Activated naive CD4-positive, alpha-beta T cell treated with anti-CD3 and anti-CD28 coated beads, Interleukin-2, amount 50 U/mL, for 72 hours (primary cell): ENCODE results near the gene ADARB2. TPM values are rescaled to one million over a fixed set of nuclear protein-coding genes. Genes with fewer than 3 reads are reported as not detected.
"Not testable (repeated sequence)": the region's sequence is repeated elsewhere in the genome, so short reads cannot be mapped to it uniquely, and the experiment has no call there.

Experiments used
- ATAC-seq, 2 donors: fragments of 150-1000 bp; cut with Tn5 transposase; 2 replicates each; pipeline ENCODE4 v1.10.0; 2021; ENCODE audit warnings: mild to moderate bottlenecking in 2 of 2, moderate library complexity in 2 of 2
- DNase-seq, 2 donors: peaks; one replicate each; pipeline ENCODE4 v3.0.0; 2021 to 2022; ENCODE audit warnings: low spot score in 2 of 2
- H3K27ac Mint-ChIP-seq, 2 donors: one replicate each; pipeline ENCODE4 v1.8.0; 2022; ENCODE audit warnings: mild to moderate bottlenecking in 2 of 2, mixed read lengths in 2 of 2
- H3K36me3 Mint-ChIP-seq, 2 donors: one replicate each; pipeline ENCODE4 v1.8.0; 2022; ENCODE audit warnings: mixed read lengths in 2 of 2
- H3K9me3 Mint-ChIP-seq, 2 donors: one replicate each; pipeline ENCODE4 v1.8.0; 2022; ENCODE audit warnings: mixed read lengths in 2 of 2
- total RNA-seq, 2 donors: library from RNA; stranded (reverse); gene quantifications; one replicate each; pipeline ENCODE4 v1.2.3, GENCODE V29; 2022

Gene ADARB2
- total RNA-seq, 2 donors from 2014 or later: 0.27 TPM; not detected in 1

DNA sequence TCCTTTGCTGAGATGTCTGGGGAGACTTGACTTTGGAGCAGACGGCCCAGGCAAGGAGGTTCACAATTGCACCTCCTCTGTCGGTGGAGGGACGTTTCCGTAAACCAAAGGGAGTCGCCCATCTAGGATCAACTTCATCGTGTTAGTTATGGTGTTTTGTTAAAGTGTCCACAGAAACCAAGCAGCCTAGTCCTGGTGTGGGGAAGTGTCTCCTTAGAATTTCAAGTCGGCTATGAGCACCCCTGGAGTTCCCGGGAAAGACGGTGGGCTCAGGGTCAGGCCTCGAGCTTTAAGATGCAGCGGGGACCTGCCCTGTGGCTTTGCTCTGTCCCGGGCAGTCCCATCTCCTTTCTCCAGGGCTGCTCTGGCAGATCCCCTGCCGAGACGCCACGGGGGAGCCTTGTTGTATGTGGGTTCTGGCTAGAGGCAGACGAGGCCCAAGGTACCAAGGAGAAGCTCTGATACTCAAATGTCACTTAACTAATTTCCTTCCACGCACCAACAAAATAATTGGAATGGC lies 319.2 kb downstream of the ADARB2 start:
- no peaks in the 10 kb centered on the region for H3K9me3 Mint-ChIP-seq
- no peak for DNase-seq
- H3K27ac Mint-ChIP-seq: no peak overlapping the region

DNA sequence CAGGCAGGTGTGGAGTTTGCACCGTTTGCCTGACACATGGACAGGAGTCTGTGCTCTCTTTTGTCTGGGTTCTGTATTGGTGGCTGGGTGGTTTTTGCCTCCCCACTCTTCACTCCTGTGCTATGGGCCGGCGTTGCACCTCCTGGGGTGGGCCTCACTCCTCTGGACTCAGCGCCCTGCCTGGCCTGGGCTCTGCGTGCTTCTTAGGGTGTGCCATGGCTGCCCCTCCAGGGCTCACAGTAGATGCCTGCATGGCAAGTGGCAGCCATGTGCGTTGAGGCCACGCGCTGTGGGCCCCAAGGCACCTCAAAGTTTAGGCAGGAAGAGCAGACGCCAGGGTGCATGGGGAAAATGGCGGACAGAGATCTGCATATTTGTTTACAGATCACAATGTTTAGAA lies 319.8 kb downstream of the ADARB2 start:
- Mint-ChIP-seq H3K36me3 (no peaks in the 10 kb centered on the region), H3K27ac (no peak overlapping the region)

More for the DNA sequence above, 319.2 kb downstream of the ADARB2 start:
- no peaks in the 10 kb centered on the region for H3K36me3 Mint-ChIP-seq
- ATAC-seq: no peak

DNA sequence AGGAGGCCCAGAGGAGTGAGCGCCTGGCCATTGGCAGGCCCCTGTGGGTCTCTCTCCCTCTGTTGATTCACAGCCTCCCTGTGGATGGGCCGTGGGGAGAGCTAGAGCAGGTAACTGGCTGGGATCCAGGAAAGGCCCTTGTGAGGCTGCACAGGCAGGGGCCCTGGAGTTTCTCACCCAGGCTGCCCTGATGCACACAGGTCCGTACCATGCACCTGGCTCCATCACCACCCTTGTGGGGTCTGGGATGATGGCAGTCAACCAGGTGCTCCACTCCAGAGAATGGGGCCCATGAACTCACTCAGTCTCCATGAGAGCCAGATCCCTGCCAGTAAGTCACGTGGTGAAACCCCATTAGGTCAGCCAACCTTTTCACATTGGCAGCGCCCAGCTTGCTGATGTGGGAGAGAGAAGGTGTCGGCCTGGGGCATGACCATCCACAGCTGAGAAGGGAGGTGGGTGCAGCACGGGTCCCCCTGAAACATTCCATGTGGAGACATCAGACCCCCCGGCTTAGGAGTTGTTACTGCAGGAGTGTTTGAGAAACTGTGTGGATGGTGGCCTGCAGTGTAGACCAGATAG lies 320.8 kb downstream of the ADARB2 start:
- no peak for ATAC-seq
- Mint-ChIP-seq H3K27ac (no peak overlapping the region), H3K9me3 (no peaks in the 10 kb centered on the region), H3K36me3 (no peaks in the 10 kb centered on the region)
- DNase-seq: no peak

More for the DNA sequence above, 319.8 kb downstream of the ADARB2 start:
- no peak for ATAC-seq
- H3K9me3 Mint-ChIP-seq: no peaks in the 10 kb centered on the region
- DNase-seq: no peak

DNA sequence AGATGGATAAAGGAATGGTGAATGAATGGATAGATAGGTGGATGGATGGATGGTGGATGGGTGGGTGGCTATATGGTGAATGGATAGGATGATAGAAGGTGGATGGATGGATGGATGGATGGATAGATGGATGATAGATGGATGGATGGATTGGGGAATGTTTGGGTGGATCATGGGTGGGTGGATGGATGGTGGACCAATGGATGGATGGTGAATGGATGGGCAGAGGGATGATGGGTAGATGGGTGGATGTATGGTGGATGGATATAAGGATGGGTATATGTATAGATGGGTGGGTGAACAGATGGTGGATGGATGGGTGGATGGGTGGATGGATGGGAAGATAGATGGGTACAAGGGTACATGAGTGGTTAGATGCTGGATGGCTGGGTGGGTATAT lies 322.4 kb downstream of the ADARB2 start:
- no peaks in the 10 kb centered on the region for H3K9me3 Mint-ChIP-seq
- no peak for ATAC-seq
- DNase-seq: no peak
- no peaks in the 10 kb centered on the region for H3K36me3 Mint-ChIP-seq
- no peak overlapping the region for H3K27ac Mint-ChIP-seq

DNA sequence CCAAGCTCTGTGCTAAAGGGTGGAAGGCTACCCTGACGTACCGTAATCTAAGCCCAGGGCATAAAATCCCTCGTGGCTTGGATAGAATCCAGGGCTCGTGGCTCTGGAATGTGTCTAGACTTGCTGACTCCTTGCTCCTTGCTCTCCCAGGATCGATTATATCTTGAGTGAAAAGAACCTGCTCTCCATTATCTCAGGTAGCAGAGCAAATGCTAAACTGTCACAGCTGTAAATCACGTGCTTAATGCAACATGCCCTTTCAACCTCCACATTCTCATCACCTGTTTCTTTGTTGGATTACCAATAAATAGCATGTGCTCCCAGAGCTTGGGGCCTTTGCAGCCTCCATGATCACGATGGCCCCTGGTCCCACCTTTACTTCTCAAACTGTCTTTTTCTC lies 323.0 kb downstream of the ADARB2 start:
- DNase-seq, H3K36me3 Mint-ChIP-seq, ATAC-seq, H3K27ac Mint-ChIP-seq, H3K9me3 Mint-ChIP-seq: not testable (repeated sequence)

DNA sequence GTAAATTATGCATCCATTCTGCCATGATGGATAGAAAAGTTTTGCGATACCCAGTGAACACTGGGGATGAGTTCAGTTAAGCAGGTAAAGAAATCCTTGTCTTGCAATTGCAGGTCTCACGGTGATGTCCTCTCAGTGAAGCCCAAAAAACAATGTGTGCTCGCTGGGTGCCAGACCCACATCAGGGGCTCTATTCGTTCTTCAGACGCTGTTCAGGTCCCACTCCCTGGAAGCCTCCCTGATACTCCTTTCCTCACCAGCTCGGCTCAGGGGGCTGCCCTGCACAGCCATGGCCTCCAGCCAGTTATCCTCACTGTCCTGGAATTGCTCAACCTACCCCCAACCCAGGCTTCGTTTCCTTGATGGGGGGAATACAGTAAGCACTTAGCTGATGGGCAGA lies 323.5 kb downstream of the ADARB2 start:
- no peaks in the 10 kb centered on the region for H3K36me3 Mint-ChIP-seq
- no peak for DNase-seq
- H3K27ac Mint-ChIP-seq: no peak overlapping the region
- H3K9me3 Mint-ChIP-seq: no peaks in the 10 kb centered on the region
- ATAC-seq: no peak

DNA sequence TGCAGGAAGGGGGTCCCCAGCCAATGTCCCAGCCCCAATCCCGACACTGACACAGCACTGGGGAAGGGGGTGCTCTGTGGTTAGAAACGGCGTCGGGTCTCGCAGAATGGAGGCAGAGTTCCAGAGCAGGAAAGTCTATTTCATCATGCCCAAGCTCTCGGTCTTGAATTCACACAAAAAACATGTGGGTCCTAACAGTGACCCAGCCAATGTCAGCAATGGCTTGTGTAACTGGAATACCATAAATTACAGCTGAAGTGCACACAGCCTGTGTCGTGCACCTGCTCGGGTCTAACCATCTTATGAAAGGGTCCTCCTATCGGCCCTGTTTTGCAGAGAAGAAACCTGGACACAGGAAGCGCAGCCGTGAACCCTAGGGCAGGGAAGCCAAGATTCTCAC lies 324.1 kb downstream of the ADARB2 start:
- Mint-ChIP-seq H3K36me3 (no peaks in the 10 kb centered on the region), H3K9me3 (no peaks in the 10 kb centered on the region), H3K27ac (no peak overlapping the region)
- ATAC-seq (no peak), DNase-seq (no peak)

DNA sequence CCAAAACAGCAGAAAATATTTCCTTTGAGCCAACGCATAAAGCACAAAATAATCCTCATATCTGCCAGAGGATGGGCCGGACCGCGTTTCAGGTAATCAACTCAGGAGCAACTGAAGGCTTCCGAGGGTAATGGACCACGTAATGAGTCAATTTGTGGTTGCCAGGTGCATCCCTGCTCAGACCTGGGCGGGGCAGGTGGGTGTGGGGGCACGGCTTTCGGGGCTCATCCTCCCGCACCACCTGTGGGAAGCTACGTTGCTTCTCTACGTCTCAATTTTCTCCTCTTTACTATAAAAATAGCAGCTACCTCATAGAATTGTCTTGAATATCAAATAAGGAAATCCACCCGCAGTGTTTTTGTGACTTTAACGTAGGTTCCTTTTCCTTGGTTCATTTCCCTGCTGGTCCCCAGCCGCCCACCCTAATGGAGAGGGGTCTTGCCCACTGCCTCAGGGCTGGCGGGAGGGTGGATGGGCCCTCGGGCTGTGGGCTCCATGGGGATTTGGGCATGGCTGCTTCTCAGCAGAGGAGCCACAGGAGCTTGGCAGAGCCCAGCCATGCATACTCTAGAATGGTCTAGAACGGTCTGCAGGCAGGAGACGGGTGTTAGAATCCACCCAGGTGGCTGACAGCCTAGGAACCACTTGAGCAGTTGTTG lies 324.7 kb downstream of the ADARB2 start:
- ATAC-seq: no peak
- Mint-ChIP-seq H3K9me3 (no peaks in the 10 kb centered on the region), H3K36me3 (no peaks in the 10 kb centered on the region), H3K27ac (no peak overlapping the region)
- no peak for DNase-seq

DNA sequence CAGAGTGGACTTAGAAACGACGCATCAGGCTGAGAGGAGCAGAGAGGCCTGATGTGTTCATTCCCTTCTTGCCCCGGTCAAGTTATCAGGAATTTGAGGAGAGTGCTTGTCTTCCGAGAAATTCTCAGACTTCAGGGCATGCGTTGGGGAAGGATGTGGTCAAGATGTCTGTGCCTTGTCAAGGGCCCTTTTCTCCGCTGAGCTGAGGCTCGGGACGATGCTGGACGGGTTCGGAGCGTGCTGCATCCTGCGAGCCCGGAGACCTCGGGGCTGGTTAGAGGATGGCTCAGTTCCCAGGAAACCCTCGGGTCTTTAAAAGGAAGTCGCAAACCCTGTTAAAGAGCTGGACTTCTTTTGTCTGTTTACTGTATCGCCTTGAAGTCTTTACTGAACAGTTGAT lies 325.4 kb downstream of the ADARB2 start:
- ATAC-seq: no peak
- H3K27ac Mint-ChIP-seq: no peak overlapping the region
- no peaks in the 10 kb centered on the region for H3K36me3 Mint-ChIP-seq

DNA sequence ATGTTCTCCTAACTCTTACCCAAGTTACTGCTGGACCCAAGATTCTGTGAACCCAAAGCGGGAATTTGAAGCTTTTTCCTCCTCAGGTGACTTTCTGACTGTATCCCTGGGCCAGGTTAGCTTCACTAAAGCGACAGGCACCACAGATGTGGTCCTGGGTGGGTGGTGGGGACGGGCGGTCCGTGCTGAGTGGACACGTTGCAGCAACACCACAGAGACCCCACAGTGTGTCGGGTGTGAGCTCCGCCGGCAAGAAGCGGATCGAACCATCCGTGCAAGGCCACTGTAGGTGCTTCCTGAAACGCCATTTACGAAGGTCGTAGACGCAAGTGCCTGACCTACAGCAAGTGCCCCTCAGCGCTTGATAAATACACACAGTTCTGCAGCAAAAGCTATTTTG lies 325.9 kb downstream of the ADARB2 start:
- no peak for DNase-seq
- Mint-ChIP-seq H3K9me3 (no peaks in the 10 kb centered on the region), H3K36me3 (no peaks in the 10 kb centered on the region), H3K27ac (no peak overlapping the region)
- no peak for ATAC-seq

More for the DNA sequence above, 325.4 kb downstream of the ADARB2 start:
- H3K9me3 Mint-ChIP-seq: no peaks in the 10 kb centered on the region
- DNase-seq: no peak

DNA sequence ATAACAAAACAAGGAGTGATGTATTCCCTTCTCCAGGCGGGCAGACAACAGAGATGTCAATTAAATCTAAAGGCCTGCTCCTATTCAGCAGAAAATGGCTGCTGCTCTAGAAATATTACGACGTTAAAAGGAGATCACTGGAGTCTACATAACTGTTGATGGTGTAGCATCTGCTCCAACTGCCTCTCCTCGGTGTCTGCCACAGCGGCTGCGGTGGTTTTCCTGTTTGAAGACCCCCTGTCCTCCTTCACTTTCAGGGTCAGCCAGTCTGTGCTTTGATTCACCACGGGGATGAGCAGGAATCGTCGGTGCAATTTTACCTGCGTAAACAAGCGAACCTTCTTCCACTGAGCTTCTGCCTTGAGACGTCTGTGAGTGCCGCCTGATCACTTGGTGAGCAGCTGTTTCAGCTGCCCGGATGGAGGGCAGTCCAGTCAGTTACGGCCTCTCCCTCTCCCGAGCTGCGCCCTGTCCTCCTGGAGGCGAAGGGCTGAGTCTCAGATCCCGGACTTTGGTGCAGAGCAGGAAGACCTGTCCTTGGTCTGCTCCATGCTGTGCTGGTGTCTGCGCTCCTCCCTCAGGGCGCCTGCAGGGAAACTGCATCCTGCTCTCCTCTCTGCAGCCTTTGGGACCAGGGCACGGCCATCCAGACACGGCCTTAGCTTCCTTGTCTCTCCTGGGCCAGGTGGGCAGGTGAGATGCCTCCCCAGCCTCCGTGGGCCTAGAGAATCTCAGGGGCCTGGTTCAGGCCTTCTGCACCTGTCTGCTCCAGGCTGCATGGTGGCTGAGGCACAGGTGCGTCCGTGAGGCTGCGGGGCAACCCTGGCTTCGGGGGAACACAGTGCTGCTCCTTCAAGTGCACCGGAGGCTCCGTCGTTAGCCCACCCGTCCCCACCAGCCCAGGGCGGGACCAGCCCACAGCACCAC lies 326.6 kb downstream of the ADARB2 start:
- Mint-ChIP-seq H3K9me3 (no peaks in the 10 kb centered on the region), H3K36me3 (no peaks in the 10 kb centered on the region)

DNA sequence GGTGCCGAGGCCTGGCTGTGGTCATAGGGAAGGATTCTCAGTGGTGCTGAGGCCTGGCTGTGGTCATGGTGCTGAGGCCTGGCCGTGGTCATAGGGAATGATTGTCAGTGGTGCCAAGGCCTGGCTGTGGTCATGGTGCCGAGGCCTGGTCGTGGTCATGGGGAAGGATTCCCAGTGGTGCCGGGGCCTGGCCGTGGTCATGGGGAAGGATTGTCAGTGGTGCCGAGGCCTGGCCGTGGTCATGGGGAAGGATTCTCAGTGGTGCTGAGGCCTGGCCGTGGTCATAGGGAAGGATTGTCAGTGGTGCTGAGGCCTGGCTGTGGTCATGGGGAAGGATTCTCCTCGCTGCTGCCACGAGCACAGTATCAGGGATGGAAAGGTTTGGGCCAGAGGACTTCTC lies 327.3 kb downstream of the ADARB2 start:
- DNase-seq (no peak), ATAC-seq (no peak)
- Mint-ChIP-seq H3K27ac (no peak overlapping the region), H3K9me3 (no peaks in the 10 kb centered on the region), H3K36me3 (no peaks in the 10 kb centered on the region)

More for the DNA sequence above, 326.6 kb downstream of the ADARB2 start:
- ATAC-seq (no peak), DNase-seq (no peak)
- H3K27ac Mint-ChIP-seq: no peak overlapping the region

DNA sequence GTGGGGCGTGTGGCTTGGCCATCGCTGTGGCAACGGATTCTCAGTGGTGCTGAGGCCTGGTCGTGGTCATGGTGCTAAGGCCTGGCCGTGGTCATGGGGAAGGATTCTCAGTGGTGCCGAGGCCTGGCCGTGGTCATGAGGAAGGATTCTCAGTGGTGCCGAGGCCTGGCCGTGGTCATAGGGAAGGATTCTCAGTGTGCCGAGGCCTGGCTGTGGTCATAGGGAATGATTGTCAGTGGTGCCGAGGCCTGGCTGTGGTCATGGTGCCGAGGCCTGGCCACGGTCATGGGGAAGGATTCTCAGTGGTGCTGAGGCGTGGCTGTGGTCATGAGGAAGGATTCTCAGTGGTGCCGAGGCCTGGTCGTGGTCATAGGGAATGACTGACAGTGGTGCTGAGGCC lies 327.9 kb downstream of the ADARB2 start:
- ATAC-seq: no peak
- Mint-ChIP-seq H3K9me3 (no peaks in the 10 kb centered on the region), H3K36me3 (no peaks in the 10 kb centered on the region), H3K27ac (no peak overlapping the region)
- no peak for DNase-seq

DNA sequence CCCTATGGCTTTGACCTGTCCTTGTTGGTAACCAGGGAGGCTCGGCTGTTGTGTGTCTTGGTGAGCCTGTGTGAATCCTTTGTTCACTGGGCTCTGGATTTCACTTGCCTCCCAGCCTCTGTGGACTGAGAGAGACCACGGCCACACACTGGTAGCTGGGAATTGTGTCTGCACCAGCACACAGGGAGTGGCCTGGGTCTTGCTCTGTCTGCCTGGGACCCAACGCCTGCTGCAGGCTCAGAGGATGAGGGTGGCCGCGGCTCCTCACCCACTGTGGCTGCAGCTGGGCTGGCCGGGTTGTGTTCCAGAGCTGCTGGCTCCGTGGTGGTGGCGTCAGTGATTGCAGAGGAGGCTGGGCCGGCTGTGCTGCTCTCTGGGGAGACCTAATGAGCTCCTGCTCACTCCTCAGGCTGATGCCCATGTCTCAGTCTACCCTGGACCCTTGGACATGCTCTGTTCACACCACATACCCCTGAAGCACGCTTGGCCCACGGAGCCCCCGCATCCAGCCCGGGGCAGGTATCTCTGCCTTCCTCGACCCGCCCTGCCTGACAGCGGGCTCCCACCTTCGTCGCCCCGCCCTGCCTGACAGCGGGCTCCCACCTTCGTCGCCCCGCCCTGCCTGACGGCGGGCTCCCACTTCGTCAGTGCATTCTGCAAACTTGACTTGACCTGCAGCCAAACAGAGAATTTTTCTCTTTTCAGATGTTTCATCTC lies 328.5 kb downstream of the ADARB2 start:
- ATAC-seq: no peak

DNA sequence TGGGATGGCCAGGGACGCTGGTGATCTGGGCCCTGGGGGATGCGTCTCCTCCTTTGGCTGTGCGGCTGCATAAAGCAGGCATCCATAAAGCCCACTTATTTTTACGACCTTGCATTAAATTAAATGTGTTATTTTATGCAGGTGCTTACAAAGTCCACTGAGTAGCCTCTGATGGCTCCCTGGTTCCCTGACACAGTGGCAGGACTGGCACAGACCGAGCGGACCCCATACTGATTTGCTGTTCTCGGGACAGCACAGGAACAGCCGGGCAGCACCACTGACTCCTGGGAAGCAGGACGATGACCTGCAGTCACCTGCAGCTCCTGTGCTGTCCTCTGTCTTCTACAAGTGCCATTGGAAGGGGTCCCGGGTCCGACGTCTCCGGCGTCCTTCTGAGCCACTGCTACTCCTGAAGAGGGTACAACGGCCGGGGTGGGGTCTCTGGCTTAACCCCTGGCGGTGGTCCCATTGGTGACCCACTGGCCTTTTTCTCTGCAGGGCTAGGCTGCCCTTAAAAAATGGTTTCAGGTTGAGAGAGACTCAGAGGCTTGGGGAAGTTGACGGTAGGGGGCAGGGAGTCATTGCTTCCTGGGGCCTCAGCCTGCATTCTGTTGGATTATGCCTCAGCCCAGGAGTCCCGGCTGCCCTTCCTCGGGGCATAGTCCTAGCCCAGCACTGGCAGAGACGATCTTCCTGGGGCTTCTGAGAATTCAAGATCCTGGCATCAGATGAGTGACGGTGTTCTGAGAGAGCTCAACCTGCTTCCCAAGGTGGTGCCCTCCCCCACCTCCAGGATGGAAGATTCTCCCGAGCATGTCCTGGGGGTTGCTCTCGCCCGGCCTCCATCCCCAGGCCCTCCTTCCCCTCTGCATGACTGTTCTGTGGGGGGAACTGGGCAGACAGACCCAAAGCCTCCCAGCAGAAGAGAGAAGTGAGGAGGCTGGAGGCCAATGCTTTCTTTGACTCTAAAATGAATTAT lies 330.1 kb downstream of the ADARB2 start:
- DNase-seq: no peak
- H3K36me3 Mint-ChIP-seq: no peaks in the 10 kb centered on the region
- H3K9me3 Mint-ChIP-seq: no peaks in the 10 kb centered on the region
- ATAC-seq: no peak
- no peak overlapping the region for H3K27ac Mint-ChIP-seq

More for the DNA sequence above, 328.5 kb downstream of the ADARB2 start:
- Mint-ChIP-seq H3K27ac (no peak overlapping the region), H3K36me3 (no peaks in the 10 kb centered on the region), H3K9me3 (no peaks in the 10 kb centered on the region)
- no peak for DNase-seq
